Measurements from ENCODE around the gene CCDC78. TPM values are rescaled to one million over a fixed set of nuclear protein-coding genes. Genes with fewer than 3 reads are reported as not detected.

CCDC78 gene
- total RNA-seq, 1 experiment from 2014 or later: 3.5 TPM

DNA sequence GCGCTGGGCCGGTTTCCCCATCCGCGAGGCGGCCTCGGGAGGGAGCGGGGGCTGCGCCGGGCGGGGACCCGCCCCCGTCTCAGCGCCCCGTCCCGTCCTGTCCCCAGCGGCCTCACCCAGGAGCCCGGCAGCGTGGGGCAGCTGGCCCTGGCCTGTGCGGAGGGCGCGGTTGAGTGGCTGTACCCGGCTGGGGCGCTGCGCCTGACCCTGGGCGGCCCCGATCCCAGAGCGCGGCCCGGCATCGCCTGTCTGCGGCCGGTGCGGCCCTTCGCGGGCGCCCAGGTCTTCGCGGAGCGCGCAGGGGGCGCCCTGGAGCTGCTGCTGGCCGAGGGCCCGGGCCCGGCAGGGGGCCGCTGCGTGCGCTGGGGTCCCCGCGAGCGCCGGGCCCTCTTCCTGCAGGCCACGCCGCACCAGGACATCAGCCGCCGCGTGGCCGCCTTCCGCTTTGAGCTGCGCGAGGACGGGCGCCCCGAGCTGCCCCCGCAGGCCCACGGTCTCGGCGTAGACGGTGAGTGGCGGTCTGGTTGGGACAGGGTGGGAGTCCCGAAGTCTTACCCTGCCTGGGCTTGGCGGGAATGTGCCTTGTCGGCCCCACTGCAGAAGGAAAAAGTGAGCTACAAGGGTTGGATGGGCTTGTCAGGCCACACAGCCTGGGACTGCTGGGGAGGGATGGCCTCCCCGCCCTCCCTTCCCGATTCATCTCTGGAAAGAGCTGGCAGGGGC, 10.6 kb downstream of the CCDC78 start:
- intact Hi-C loops (cut with micrococcal nuclease; ENCODE audit: unreplicated experiment): loop anchor here (10.0 kb wide), 1 partner anchor 69 kb away; the partner anchor contains the start of genes CHTF18 and RPUSD1
- peak overlapping the region; percentile 71 for H3K4me3 ChIP-seq (ENCODE audit: low read depth, low read length)
- peaks cover 33% of the 10 kb centered on the region for H3K4me1 ChIP-seq
- CTCF ChIA-PET: interaction anchor here (0.6 to 1.7 kb wide), 5 partner anchors 9 to 73 kb away, joined by 3 to 10 read pairs (median 5); partner anchors contain the start of genes CHTF18, CIAO3 and WDR24
- Mint-ChIP-seq H3K9me3 (ENCODE audit: unreplicated experiment) (no peaks in the 10 kb centered on the region), H3K4me1 (ENCODE audit: low read depth, unreplicated experiment) (peaks cover 7% of the 10 kb centered on the region), H3K4me3 (ENCODE audit: unreplicated experiment) (peak overlapping the region; percentile 66), H3K27ac (ENCODE audit: unreplicated experiment) (no peak overlapping the region), H3K27me3 (ENCODE audit: insufficient read depth, unreplicated experiment) (no peaks in the 10 kb centered on the region), H3K36me3 (ENCODE audit: insufficient read depth, unreplicated experiment) (peaks cover 17% of the 10 kb centered on the region)
- no peaks in the 10 kb centered on the region for H3K36me3 ChIP-seq (ENCODE audit: control insufficient read depth, insufficient read depth, low read length)
- no TSS peak for BruUV-seq (replicated peaks)
- peak in 1 of 2 experiments; percentile 60 for DNase-seq
- no peaks in the 10 kb centered on the region for H3K27me3 ChIP-seq (replicated peaks; ENCODE audit: control insufficient read depth, insufficient read depth, low read length)
- POLR2A ChIA-PET: interaction anchor here (1.1 kb wide), 1 partner anchor 13 kb away, joined by 4 read pairs; no protein-coding TSS in a partner anchor
- TF ChIP-seq, protein P1, sequence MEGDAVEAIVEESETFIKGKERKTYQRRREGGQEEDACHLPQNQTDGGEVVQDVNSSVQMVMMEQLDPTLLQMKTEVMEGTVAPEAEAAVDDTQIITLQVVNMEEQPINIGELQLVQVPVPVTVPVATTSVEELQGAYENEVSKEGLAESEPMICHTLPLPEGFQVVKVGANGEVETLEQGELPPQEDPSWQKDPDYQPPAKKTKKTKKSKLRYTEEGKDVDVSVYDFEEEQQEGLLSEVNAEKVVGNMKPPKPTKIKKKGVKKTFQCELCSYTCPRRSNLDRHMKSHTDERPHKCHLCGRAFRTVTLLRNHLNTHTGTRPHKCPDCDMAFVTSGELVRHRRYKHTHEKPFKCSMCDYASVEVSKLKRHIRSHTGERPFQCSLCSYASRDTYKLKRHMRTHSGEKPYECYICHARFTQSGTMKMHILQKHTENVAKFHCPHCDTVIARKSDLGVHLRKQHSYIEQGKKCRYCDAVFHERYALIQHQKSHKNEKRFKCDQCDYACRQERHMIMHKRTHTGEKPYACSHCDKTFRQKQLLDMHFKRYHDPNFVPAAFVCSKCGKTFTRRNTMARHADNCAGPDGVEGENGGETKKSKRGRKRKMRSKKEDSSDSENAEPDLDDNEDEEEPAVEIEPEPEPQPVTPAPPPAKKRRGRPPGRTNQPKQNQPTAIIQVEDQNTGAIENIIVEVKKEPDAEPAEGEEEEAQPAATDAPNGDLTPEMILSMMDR (IDR thresholded peaks at IDR 0.05; ENCODE audit: insufficient read depth in 1 of 2, low read depth in 1 of 2, low read length in 1 of 2, severe bottlenecking in 1 of 2, unreplicated experiment in 1 of 2): peak; percentile 10 to 17
- H3K9me3 ChIP-seq: no peaks in the 10 kb centered on the region

DNA sequence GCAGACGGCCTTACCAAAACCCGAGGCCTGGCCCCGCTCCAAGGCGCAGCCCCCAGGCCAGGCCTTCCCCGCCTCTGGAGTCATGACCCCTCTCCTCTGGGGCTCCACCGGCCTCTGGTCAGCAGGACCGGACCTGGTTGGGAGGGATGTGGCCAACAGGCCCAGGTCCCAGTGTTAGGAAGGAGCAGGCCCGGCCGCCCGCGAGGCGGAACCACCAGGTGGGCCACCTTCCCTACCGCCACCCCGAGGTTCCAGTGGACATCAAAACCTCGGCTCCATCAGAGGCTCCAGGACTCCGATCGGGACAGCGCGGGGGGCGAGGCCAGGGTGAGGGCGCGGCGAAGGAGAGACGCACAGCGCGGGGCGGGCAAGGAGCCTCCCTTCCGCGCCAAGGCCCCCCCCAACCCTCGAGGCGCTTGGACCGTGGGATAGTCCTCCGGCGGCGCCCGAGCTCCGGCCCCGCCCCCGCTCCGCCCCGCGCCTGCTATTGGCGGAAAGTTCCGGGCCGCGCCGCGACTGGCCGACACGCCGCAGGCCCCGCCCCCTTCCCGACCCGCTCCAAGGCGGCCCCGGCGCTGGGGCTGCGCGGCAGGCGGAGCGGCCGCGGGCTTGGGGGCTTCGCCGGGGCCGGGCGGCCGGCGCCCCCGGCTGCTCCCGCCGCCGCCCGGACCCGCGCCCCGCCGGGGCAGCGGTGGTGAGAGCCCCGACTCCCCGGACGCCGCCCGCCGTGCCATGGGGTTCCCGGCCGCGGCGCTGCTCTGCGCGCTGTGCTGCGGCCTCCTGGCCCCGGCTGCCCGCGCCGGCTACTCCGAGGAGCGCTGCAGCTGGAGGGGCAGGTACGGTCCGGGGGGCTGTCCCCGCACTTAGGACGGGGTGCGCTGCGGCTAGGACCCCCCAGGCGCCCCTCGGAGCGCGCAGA, 11.4 kb downstream of the CCDC78 start, which contains the start of gene METRN:
Gene METRN, plus strand, starts transcription at position 561 of the 919 bp plus-strand sequence. Its CDS starts 172 bp downstream, at position 733.
- Histone ChIP-seq H3K9me3 (no peaks in the 10 kb centered on the region), H3K36me3 (ENCODE audit: control insufficient read depth, insufficient read depth, low read length) (no peaks in the 10 kb centered on the region), H3K27me3 (replicated peaks; ENCODE audit: control insufficient read depth, insufficient read depth, low read length) (no peaks in the 10 kb centered on the region), H3K4me3 (ENCODE audit: low read depth, low read length) (peak within 1 kb of the TSS; percentile 71), H3K4me1 (peaks cover 31% of the 10 kb centered on the region)
- ChIA-PET POLR2A (no interaction called here), CTCF (interaction anchor here (1.7 kb wide), 1 partner anchor 13 kb away, joined by 10 read pairs; no protein-coding TSS in a partner anchor)
- Mint-ChIP-seq H3K27me3 (ENCODE audit: insufficient read depth, unreplicated experiment) (no peaks in the 10 kb centered on the region), H3K4me1 (ENCODE audit: low read depth, unreplicated experiment) (peaks cover 7% of the 10 kb centered on the region), H3K36me3 (ENCODE audit: insufficient read depth, unreplicated experiment) (peaks cover 17% of the 10 kb centered on the region), H3K9me3 (ENCODE audit: unreplicated experiment) (no peaks in the 10 kb centered on the region), H3K4me3 (ENCODE audit: unreplicated experiment) (peak within 1 kb of the TSS; percentile 66), H3K27ac (ENCODE audit: unreplicated experiment) (no peak within 1 kb of the TSS)
- intact Hi-C loops (cut with micrococcal nuclease; ENCODE audit: unreplicated experiment): loop anchor here (10.0 kb wide), 1 partner anchor 70 kb away; the partner anchor contains the start of genes CHTF18 and RPUSD1
- peak; percentile 84 to 94 for DNase-seq
- BruUV-seq (replicated peaks): no TSS peak
- TF ChIP-seq, protein P1 (IDR thresholded peaks at IDR 0.05; ENCODE audit: insufficient read depth in 1 of 2, low read depth in 1 of 2, low read length in 1 of 2, severe bottlenecking in 1 of 2, unreplicated experiment in 1 of 2): no peak

DNA sequence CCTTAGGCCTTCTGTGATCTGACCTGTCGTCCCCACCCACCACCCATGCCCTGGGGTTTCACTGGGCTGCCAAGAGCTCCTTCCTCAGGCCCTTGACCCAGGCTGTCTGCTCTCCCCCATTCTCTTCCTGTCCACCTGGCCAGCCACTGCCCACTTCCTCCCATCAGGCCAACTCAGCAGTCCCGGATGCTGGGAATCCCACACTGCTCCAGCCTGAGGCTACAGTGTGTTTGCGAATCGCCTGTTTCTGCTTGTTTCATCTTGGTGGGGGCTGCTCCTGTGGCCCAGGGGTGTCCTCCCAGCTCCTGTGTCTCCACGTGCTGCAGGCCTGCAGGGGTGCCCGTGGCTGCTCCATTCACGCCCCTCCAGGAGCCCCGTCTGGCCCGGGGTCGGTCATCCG, 12.2 kb downstream of the CCDC78 start:
- no peak for DNase-seq

More for the DNA sequence above, 12.2 kb downstream of the CCDC78 start:
- Histone ChIP-seq H3K4me1 (peaks cover 27% of the 10 kb centered on the region), H3K27me3 (replicated peaks; ENCODE audit: control insufficient read depth, insufficient read depth, low read length) (no peaks in the 10 kb centered on the region), H3K4me3 (ENCODE audit: low read depth, low read length) (no peak overlapping the region), H3K36me3 (ENCODE audit: control insufficient read depth, insufficient read depth, low read length) (no peaks in the 10 kb centered on the region), H3K9me3 (no peaks in the 10 kb centered on the region)
- Mint-ChIP-seq H3K4me1 (ENCODE audit: low read depth, unreplicated experiment) (peaks cover 7% of the 10 kb centered on the region), H3K27me3 (ENCODE audit: insufficient read depth, unreplicated experiment) (no peaks in the 10 kb centered on the region), H3K9me3 (ENCODE audit: unreplicated experiment) (no peaks in the 10 kb centered on the region), H3K36me3 (ENCODE audit: insufficient read depth, unreplicated experiment) (peaks cover 17% of the 10 kb centered on the region), H3K27ac (ENCODE audit: unreplicated experiment) (no peak overlapping the region), H3K4me3 (ENCODE audit: unreplicated experiment) (no peak overlapping the region)
- TF ChIP-seq, protein P1 (IDR thresholded peaks at IDR 0.05; ENCODE audit: insufficient read depth in 1 of 2, low read depth in 1 of 2, low read length in 1 of 2, severe bottlenecking in 1 of 2, unreplicated experiment in 1 of 2): no peak
- POLR2A ChIA-PET: no interaction called here
- BruUV-seq (replicated peaks): no TSS peak
- intact Hi-C loops (cut with micrococcal nuclease; ENCODE audit: unreplicated experiment): loop anchor here (10.0 kb wide), 1 partner anchor 71 kb away; the partner anchor contains the start of genes CHTF18 and RPUSD1
- CTCF ChIA-PET: no interaction called here

Data from Caco-2 (cell line).